Measurements from ENCODE around the gene FAM193B.

DNA sequence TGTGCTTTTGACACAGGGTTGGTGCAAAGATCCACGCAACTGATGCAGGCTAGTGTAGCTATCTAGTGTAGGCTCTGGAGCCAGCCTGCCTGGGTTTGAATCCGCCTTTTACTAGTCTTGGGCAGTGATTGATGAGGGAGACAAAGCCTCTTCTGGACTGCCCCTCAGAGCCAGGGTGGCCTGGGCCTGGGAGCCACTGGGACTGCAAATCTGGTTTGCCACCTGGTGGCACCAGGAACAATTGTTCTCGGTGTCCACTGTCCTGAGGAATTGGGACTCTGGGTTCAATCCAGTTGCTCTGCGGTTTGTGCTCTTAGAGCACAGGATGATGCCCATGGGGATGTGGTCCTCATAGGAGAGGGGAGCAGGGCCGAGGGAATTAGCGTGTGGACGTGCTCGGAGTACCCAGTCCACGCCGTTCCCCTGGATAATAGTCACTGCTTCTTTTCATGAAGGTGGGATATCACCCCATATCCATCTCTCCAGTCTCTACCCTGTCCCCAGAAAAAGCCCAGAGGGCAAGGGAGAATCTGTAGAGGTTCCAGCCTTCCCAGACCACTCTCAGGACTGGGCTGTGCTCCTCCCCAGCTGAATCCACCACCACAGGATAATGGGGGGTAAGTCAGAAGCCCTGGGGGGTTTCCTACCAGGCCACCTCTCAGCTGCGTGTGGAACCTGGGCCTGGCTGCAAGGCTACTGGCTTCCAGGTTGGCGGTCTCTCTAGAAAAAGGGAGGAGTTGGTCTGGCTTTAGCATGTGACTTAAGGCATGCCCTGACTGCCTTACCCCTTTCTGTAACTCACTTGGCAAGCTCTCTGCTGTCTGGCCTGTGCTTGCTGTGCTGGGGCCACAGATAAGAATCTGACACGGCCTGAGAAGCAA, 47.5 kb upstream of the FAM193B start:
- no peak for TF ChIP-seq YY1 (IDR thresholded peaks at IDR 0.05; ENCODE audit: insufficient read depth, insufficient read length)
- no peak for TF ChIP-seq ZNF274 (IDR thresholded peaks at IDR 0.05; ENCODE audit: low read depth, low read length)

Measured in NT2/D1 (cell line).